HG02571 (cell line): ENCODE results near the gene MTRR.

Experiments used
- ATAC-seq: cut with Tn5 transposase; IDR thresholded peaks from one replicate; pipeline ENCODE4 v1.9.1; 2021; ENCODE audit warnings: mild to moderate bottlenecking, moderate library complexity; ENCODE audit not compliant: unreplicated experiment

MTRR gene

GRCh38 chr5:7856855-7857254 is 12.1 kb upstream of the MTRR start:
- no peak for ATAC-seq

- ATAC-seq, result no peak
These were observed 11.6 kb upstream of the MTRR start for GRCh38 chr5:7857361-7857760.

GRCh38 chr5:7857926-7858632 is 10.9 kb upstream of the MTRR start:
- no peak for ATAC-seq

GRCh38 chr5:7866196-7866595 is 2.8 kb upstream of the MTRR start:
- ATAC-seq, result no peak

- ATAC-seq, result no peak
These were observed 1.7 kb upstream of the MTRR start for GRCh38 chr5:7867260-7867659.

- peak; percentile 0 for ATAC-seq
These were observed 548 bp upstream of the MTRR start for GRCh38 chr5:7868427-7868772.

GRCh38 chr5:7869474-7870136 is 657 bp downstream of the MTRR start:
- peak; percentile 28 for ATAC-seq

- ATAC-seq, result no peak
These were observed 2.7 kb downstream of the MTRR start for GRCh38 chr5:7871653-7872052.

GRCh38 chr5:7872517-7873130 is 3.7 kb downstream of the MTRR start:
- no peak for ATAC-seq

- ATAC-seq, result no peak
These were observed 4.3 kb downstream of the MTRR start for GRCh38 chr5:7873216-7873615.

GRCh38 chr5:7874639-7875038 is 5.7 kb downstream of the MTRR start:
- ATAC-seq, result no peak

- ATAC-seq, result no peak
These were observed 6.2 kb downstream of the MTRR start for GRCh38 chr5:7875151-7875550.

- peak; percentile 43 for ATAC-seq
These were observed 7.9 kb downstream of the MTRR start for GRCh38 chr5:7876867-7877266.

GRCh38 chr5:7877851-7878250 is 8.9 kb downstream of the MTRR start:
- ATAC-seq, result no peak

GRCh38 chr5:7878381-7878873 is 9.5 kb downstream of the MTRR start:
- ATAC-seq, result peak; percentile 98

- no peak for ATAC-seq
These were observed 12.1 kb downstream of the MTRR start for GRCh38 chr5:7881091-7881490.

GRCh38 chr5:7881816-7882215 is 12.9 kb downstream of the MTRR start:
- no peak for ATAC-seq

- no peak for ATAC-seq
These were observed 14.0 kb downstream of the MTRR start for GRCh38 chr5:7882926-7883325.

GRCh38 chr5:7884491-7885267 is 15.7 kb downstream of the MTRR start:
- no peak for ATAC-seq

GRCh38 chr5:7886849-7887475 is 18.0 kb downstream of the MTRR start:
- no peak for ATAC-seq

GRCh38 chr5:7888901-7889300 is 20.0 kb downstream of the MTRR start:
- ATAC-seq, result no peak
